HepG2 (cell line): ENCODE data around the gene ST7L. TPM values are rescaled to one million over a fixed set of nuclear protein-coding genes. Genes with fewer than 3 reads are reported as not detected.

Source experiments
- ATAC-seq: fragments of 200-7000 bp; cut with Tn5 transposase; 3 replicates; pipeline ENCODE4 v1.9.1; 2020; ENCODE audit warnings: mild to moderate bottlenecking, moderate library complexity
- BruUV-seq: library from RNA; stranded (reverse); fragments of 400-500 nt; replicated peaks from 2 replicates; lab custom pipeline; 2021; lab: Mats Ljungman, UMichigan
- CTCF ChIA-PET: fragments of 300-600 bp; formaldehyde crosslinking; extraction: SDS; loops from one replicate; lab custom pipeline; 2021; ENCODE audit warnings: low total read pairs, inconsistent platforms, low intra/inter-chr PET ratio; lab: Yijun Ruan, JAX
- POLR2A ChIA-PET: fragments of 350-600 bp; sonication (Branson Sonifier 250); formaldehyde crosslinking; loops from one replicate; lab custom pipeline; 2020; ENCODE audit warnings: antibody characterized with exemption, inconsistent platforms; lab: Yijun Ruan, JAX
- DNase-seq: peaks from one replicate; pipeline ENCODE4 v3.0.0-alpha.2; 2015; ENCODE audit warnings: low spot score
- FAIRE-seq: peaks from 3 replicates; lab custom pipeline; 2011; peaks lifted over from hg19 to GRCh38; lab: Jason Lieb, UNC
- H2AFZ ChIP-seq: one replicate; pipeline ENCODE4 v1.6.1; 2011; ENCODE audit warnings: low read length, inconsistent platforms
- H3K27ac ChIP-seq: fragments of 300-600 bp; 3 replicates; pipeline ENCODE4 v1.8.0; 2011; ENCODE audit warnings: mixed run types, mild to moderate bottlenecking, mixed read lengths, low read length, inconsistent platforms; ENCODE audit not compliant: insufficient read depth; ENCODE audit errors: extremely low read length
- H3K27me3 ChIP-seq, 2 experiments: fragments of 200-600 bp in 1 of 2; 2 replicates in 1 of 2; 3 replicates in 1 of 2; pipeline versions ENCODE4 v1.6.0 to v1.8.0; 2011; ENCODE audit warnings: low read length in 2 of 2, mild to moderate bottlenecking in 2 of 2, moderate library complexity in 2 of 2, inconsistent platforms in 1 of 2; ENCODE audit not compliant: insufficient read depth in 2 of 2, control insufficient read depth in 1 of 2
- H3K36me3 ChIP-seq, 2 experiments: fragments of 200-600 bp in 1 of 2; replicated peaks in 1 of 2; 2 replicates in 1 of 2; 3 replicates in 1 of 2; pipeline versions ENCODE4 v1.5.1 to v1.8.0; 2011; ENCODE audit warnings: low read length in 2 of 2, inconsistent platforms in 1 of 2; ENCODE audit not compliant: insufficient read depth in 2 of 2, control insufficient read depth in 1 of 2
- H3K4me1 ChIP-seq: 2 replicates; pipeline ENCODE4 v1.5.1; 2012; ENCODE audit warnings: low read length, inconsistent platforms; ENCODE audit not compliant: insufficient read depth
- H3K4me2 ChIP-seq: 2 replicates; pipeline ENCODE4 v1.6.0; 2011; ENCODE audit warnings: low read depth, low read length, inconsistent platforms
- H3K4me3 ChIP-seq, 3 experiments: fragments of 200-600 bp in 1 of 3; sonication (generic), shearing (Covaris generic) in 1 of 3; replicated peaks in 1 of 3; 2 replicates each; pipeline ENCODE4 v1.5.1; 2011 to 2016; ENCODE audit warnings: low read length in 3 of 3, inconsistent platforms in 2 of 3, low read depth in 2 of 3, mild to moderate bottlenecking in 2 of 3, control low read depth in 1 of 3, mixed read lengths in 1 of 3; ENCODE audit not compliant: insufficient read depth in 1 of 3
- H3K79me2 ChIP-seq: one replicate; pipeline ENCODE4 v1.6.1; 2011; ENCODE audit warnings: low read length, inconsistent platforms; ENCODE audit not compliant: insufficient read depth
- H3K9ac ChIP-seq: 2 replicates; pipeline ENCODE4 v1.6.0; 2011; ENCODE audit warnings: mild to moderate bottlenecking, low read depth, low read length, inconsistent platforms; ENCODE audit not compliant: insufficient read depth
- H3K9me3 ChIP-seq: 2 replicates; pipeline ENCODE4 v1.5.1; 2012; ENCODE audit warnings: mild to moderate bottlenecking, low read length
- H4K20me1 ChIP-seq: 2 replicates; pipeline ENCODE4 v1.6.0; 2011; ENCODE audit warnings: inconsistent platforms, mild to moderate bottlenecking, low read length, moderate library complexity; ENCODE audit not compliant: insufficient read depth
- CENPT ChIP-seq: sonication (generic); formaldehyde crosslinking; IDR thresholded peaks from 2 replicates; pipeline ENCODE4 v1.8.0; 2022; ENCODE audit warnings: low read depth, mild to moderate bottlenecking, moderate library complexity, missing genetic modification reagents
- DMAP1 ChIP-seq: IDR thresholded peaks from 2 replicates; pipeline ENCODE4 v1.6.1; 2016
- FIP1L1 ChIP-seq: fragments of 200-400 bp; formaldehyde crosslinking; IDR thresholded peaks from 2 replicates; pipeline ENCODE4 v1.6.1; 2018; ENCODE audit warnings: low read depth, mild to moderate bottlenecking, low read length, moderate library complexity, borderline replicate concordance; ENCODE audit not compliant: insufficient read depth
- GFI1 ChIP-seq: sonication (generic); formaldehyde crosslinking; IDR thresholded peaks from 2 replicates; pipeline ENCODE4 v1.5.0; 2020; ENCODE audit warnings: missing genetic modification reagents, mild to moderate bottlenecking, borderline replicate concordance
- NFKB2 ChIP-seq: sonication (generic); formaldehyde crosslinking; IDR thresholded peaks from 2 replicates; pipeline ENCODE4 v1.4.0; 2020; ENCODE audit warnings: missing genetic modification reagents, borderline replicate concordance
- PHB2 ChIP-seq: fragments of 450-650 bp; IDR thresholded peaks from 2 replicates; pipeline ENCODE4 v1.6.1; 2018; ENCODE audit not compliant: partially characterized antibody
- TBX2 ChIP-seq: sonication (generic); formaldehyde crosslinking; IDR thresholded peaks from 2 replicates; pipeline ENCODE4 v1.5.0; 2020; ENCODE audit warnings: missing genetic modification reagents, mild to moderate bottlenecking, borderline replicate concordance
- TCF12 ChIP-seq, 2 experiments: fragments of 450-650 bp in 1 of 2; sonication (generic) in 1 of 2; formaldehyde crosslinking in 1 of 2; IDR thresholded peaks; 2 replicates each; pipeline versions ENCODE4 v1.6.1 to v1.8.0; 2017 to 2022; ENCODE audit warnings: antibody characterized with exemption in 1 of 2, mild to moderate bottlenecking in 1 of 2, missing genetic modification reagents in 1 of 2, moderate library complexity in 1 of 2
- TOE1 ChIP-seq: sonication (generic); formaldehyde crosslinking; IDR thresholded peaks from 2 replicates; pipeline ENCODE4 v1.4.0; 2020; ENCODE audit warnings: mild to moderate bottlenecking, missing genetic modification reagents
- XBP1 ChIP-seq: sonication (generic); formaldehyde crosslinking; IDR thresholded peaks from 2 replicates; pipeline ENCODE4 v1.5.0; 2020; ENCODE audit warnings: missing genetic modification reagents
- ZFAT ChIP-seq: sonication (generic); formaldehyde crosslinking; conservative IDR thresholded peaks from 2 replicates; pipeline ENCODE4 v1.8.1; 2023; ENCODE audit warnings: missing genetic modification reagents, inconsistent platforms
- ZFP62 ChIP-seq: sonication (generic); formaldehyde crosslinking; IDR thresholded peaks from 2 replicates; pipeline ENCODE4 v1.4.0; 2020; ENCODE audit warnings: missing genetic modification reagents
- ZNF235 ChIP-seq: sonication (generic); formaldehyde crosslinking; IDR thresholded peaks from 2 replicates; pipeline ENCODE4 v1.8.1; 2023; ENCODE audit warnings: mild to moderate bottlenecking, missing genetic modification reagents, borderline replicate concordance
- ZNF329 ChIP-seq: sonication (generic); formaldehyde crosslinking; IDR thresholded peaks from 2 replicates; pipeline ENCODE4 v1.9.0; 2021; ENCODE audit warnings: low read depth, mild to moderate bottlenecking, missing genetic modification reagents
- WGBS: methylation state at CpG from one replicate; pipeline ENCODE4 v1.1.6; 2017; ENCODE audit warnings: low lambda C conversion rate; 5-methylcytosine and 5-hydroxymethylcytosine counted together
- in situ Hi-C: cut with HindIII; loops from 2 replicates; pipeline ENCODE4 v1.10.0; 2017; ENCODE audit warnings: low pct_unique_long_range_greater_than_20kb; ENCODE audit not compliant: extremely low pct_ligation_motif_present
- intact Hi-C: fragments of 100-400 bp; cut with micrococcal nuclease; formaldehyde crosslinking; loops from one replicate; pipeline ENCODE4 v1.10.0; 2022; ENCODE audit not compliant: unreplicated experiment
- polyA plus RNA-seq, 8 experiments: library from polyadenylated mRNA; depleted of rRNA in 3 of 8; stranded (reverse) in 7 of 8; unstranded in 1 of 8; fragments of >200 nt; fragmentation: Illumina TruSeq in 4 of 8; extraction: Trizol in 4 of 8; gene quantifications; 2 replicates each; pipeline versions ENCODE4 v1.2.1 to v1.2.3, GENCODE V29; 2011 to 2016; ENCODE audit warnings: low read depth in 4 of 8, missing spikeins in 1 of 8, mixed read lengths in 1 of 8; ENCODE audit not compliant: insufficient read depth in 1 of 8
- total RNA-seq, 5 experiments: library from RNA; depleted of rRNA; stranded (reverse); fragments of >200 nt; fragmentation: Illumina TruSeq; extraction: Trizol; gene quantifications; 2 replicates each; pipeline ENCODE4 v1.2.3, GENCODE V29; 2016; ENCODE audit warnings: low read depth in 1 of 5
- TF ChIP-seq, protein P1 (sequence below), 2 experiments: fragments of 450-650 bp in 1 of 2; sonication (generic) in 1 of 2; formaldehyde crosslinking; IDR thresholded peaks; 2 replicates each; pipeline versions ENCODE4 v1.5.0 to v1.8.0; 2020 to 2022; ENCODE audit warnings: mild to moderate bottlenecking in 1 of 2, missing genetic modification reagents in 1 of 2

The ST7L gene
- total and polyA plus RNA-seq, 2 of the 13 experiments (the other 11 are each of a cell fraction or from before 2014, with no cell fraction given), result 8.6 to 19.9 TPM

GRCh38 chr1:112636056-112636455 lies 17.1 kb upstream of the ST7L start:
- DNase-seq (no peak), FAIRE-seq (no peak), ATAC-seq (no peak)
- Histone ChIP-seq H3K4me1 (peaks cover 80% of the 10 kb centered on the region), H3K4me3 (no peak overlapping the region), H3K4me2 (no peak overlapping the region), H3K9me3 (no peaks in the 10 kb centered on the region), H2AFZ (no peak overlapping the region), H3K27ac (peak overlapping the region; percentile 45), H3K9ac (no peak overlapping the region), H3K79me2 (peaks cover 78% of the 10 kb centered on the region), H3K27me3 (no peaks in the 10 kb centered on the region), H3K36me3 (peaks cover 0 to 4% of the 10 kb centered on the region in 2 experiments; a peak in 2 of 5 replicates), H4K20me1 (peaks cover 51% of the 10 kb centered on the region)
- BruUV-seq, result no TSS peak
- TF ChIP-seq ZFP62 (CRISPR knock-in tag) (no peak), TOE1 (CRISPR knock-in tag) (no peak), ZFAT (no peak), CENPT (CRISPR knock-in tag) (no peak), ZNF329 (no peak), TBX2 (no peak), TCF12 (IDR thresholded peaks at IDR 0.05) (no peak), TCF12 (CRISPR knock-in tag; IDR thresholded peaks at IDR 0.05) (no peak), XBP1 (CRISPR knock-in tag) (no peak), GFI1 (CRISPR knock-in tag) (no peak), PHB2 (no peak), ZNF235 (no peak), DMAP1 (CRISPR knock-in tag) (no peak), FIP1L1 (no peak), NFKB2 (CRISPR knock-in tag) (no peak)
- TF ChIP-seq, protein P1, sequence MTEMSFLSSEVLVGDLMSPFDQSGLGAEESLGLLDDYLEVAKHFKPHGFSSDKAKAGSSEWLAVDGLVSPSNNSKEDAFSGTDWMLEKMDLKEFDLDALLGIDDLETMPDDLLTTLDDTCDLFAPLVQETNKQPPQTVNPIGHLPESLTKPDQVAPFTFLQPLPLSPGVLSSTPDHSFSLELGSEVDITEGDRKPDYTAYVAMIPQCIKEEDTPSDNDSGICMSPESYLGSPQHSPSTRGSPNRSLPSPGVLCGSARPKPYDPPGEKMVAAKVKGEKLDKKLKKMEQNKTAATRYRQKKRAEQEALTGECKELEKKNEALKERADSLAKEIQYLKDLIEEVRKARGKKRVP (CRISPR knock-in tag; IDR thresholded peaks at IDR 0.05), result no peak
- intact Hi-C loops, result no loop called here
- ChIA-PET CTCF (no interaction called here), POLR2A (interaction anchor here (0.7 to 2.2 kb wide), 7 partner anchors 17 to 265 kb away, joined by 3 to 7 read pairs (median 5); partner anchors contain the start of genes MOV10 and ST7L)
- WGBS, result 97% methylated on average over 2 of the region's 2 CpGs
- in situ Hi-C loops, result no loop called here
